ENCODE results near the gene TCERG1L.

GRCh38 chr10:131161087-131161486, 150.4 kb downstream of the TCERG1L start:
- TF ChIP-seq EZH2phosphoT487 (IDR thresholded peaks at IDR 0.05; ENCODE audit: insufficient read depth, low read depth) (no peak), EZH2 (IDR thresholded peaks at IDR 0.05; ENCODE audit: insufficient read depth, poor library complexity, severe bottlenecking) (no peak)
